Fibroblast of lung (primary cell): Measurements from ENCODE around the gene GCLC. TPM values are rescaled to one million over a fixed set of nuclear protein-coding genes. Genes with fewer than 3 reads are reported as not detected.

ENCODE experiments used
- DNase-seq, 2 donors: peaks; one replicate each; pipeline versions ENCODE4 v3.0.0 to v3.0.0-alpha.2; 2010; ENCODE audit warnings: low read depth in 2 of 2
- H2AFZ ChIP-seq: 2 replicates; pipeline ENCODE4 v1.5.1; 2012; ENCODE audit warnings: low read length, control low read depth, inconsistent platforms
- H3K27ac ChIP-seq: 2 replicates; pipeline ENCODE4 v1.5.1; 2011; ENCODE audit warnings: low read length, control low read depth; ENCODE audit not compliant: insufficient read depth
- H3K27me3 ChIP-seq: 2 replicates; pipeline ENCODE4 v1.5.1; 2011; ENCODE audit warnings: mild to moderate bottlenecking, low read length; ENCODE audit not compliant: control insufficient read depth, insufficient read depth
- H3K36me3 ChIP-seq: 2 replicates; pipeline ENCODE4 v1.5.1; 2011; ENCODE audit warnings: low read length; ENCODE audit not compliant: control insufficient read depth, insufficient read depth
- H3K4me1 ChIP-seq: 2 replicates; pipeline ENCODE4 v1.5.1; 2011; ENCODE audit warnings: low read length; ENCODE audit not compliant: control insufficient read depth, insufficient read depth; ENCODE audit errors: extremely low read depth
- H3K4me2 ChIP-seq: 2 replicates; pipeline ENCODE4 v1.5.1; 2011; ENCODE audit warnings: low read length, control low read depth; ENCODE audit not compliant: insufficient read depth; ENCODE audit errors: extremely low read depth
- H3K4me3 ChIP-seq, 4 experiments: fragments of 200-600 bp in 1 of 4; sonication (generic) in 1 of 4; replicated peaks in 1 of 4; 2 replicates each; pipeline ENCODE4 v1.5.1; 2011 to 2016; ENCODE audit warnings: low read length in 4 of 4, low read depth in 3 of 4, mild to moderate bottlenecking in 3 of 4, control low read depth in 2 of 4, inconsistent platforms in 1 of 4, mixed read lengths in 1 of 4; ENCODE audit not compliant: insufficient read depth in 1 of 4; ENCODE audit errors: control extremely low read depth in 1 of 4
- H3K79me2 ChIP-seq: 2 replicates; pipeline ENCODE4 v1.5.1; 2012; ENCODE audit warnings: mild to moderate bottlenecking, low read length, inconsistent platforms; ENCODE audit not compliant: control insufficient read depth, insufficient read depth
- H3K9ac ChIP-seq: 2 replicates; pipeline ENCODE4 v1.5.1; 2011; ENCODE audit warnings: mild to moderate bottlenecking, low read length, control low read depth; ENCODE audit not compliant: insufficient read depth
- H3K9me3 ChIP-seq: 2 replicates; pipeline ENCODE4 v1.5.1; 2012; ENCODE audit warnings: low read depth, low read length; ENCODE audit not compliant: control insufficient read depth, insufficient read depth
- H4K20me1 ChIP-seq: 2 replicates; pipeline ENCODE4 v1.5.1; 2011; ENCODE audit warnings: low read length; ENCODE audit not compliant: control insufficient read depth, insufficient read depth; ENCODE audit errors: extremely low read depth
- EZH2 ChIP-seq: IDR thresholded peaks from 2 replicates; pipeline ENCODE4 v1.5.1; 2012; ENCODE audit warnings: low read length, control low read depth, mild to moderate bottlenecking; ENCODE audit errors: missing control alignments
- polyA plus RNA-seq, 2 donors: library from polyadenylated mRNA; depleted of rRNA in 1 of 2; stranded (reverse) in 1 of 2; unstranded in 1 of 2; fragments of >200 nt; gene quantifications; 2 replicates each; pipeline ENCODE4 v1.2.1, GENCODE V29; 2011 to 2012; ENCODE audit warnings: missing spikeins in 1 of 2
- total RNA-seq: library from RNA; depleted of rRNA; stranded (reverse); fragments of >200 nt; gene quantifications from 2 replicates; pipeline ENCODE4 v1.2.1, GENCODE V29; 2014
- TF ChIP-seq, protein P1 (sequence below), 2 donors: IDR thresholded peaks in 1 of 2; conservative IDR thresholded peaks in 1 of 2; 1 replicate in 1 of 2; 2 replicates in 1 of 2; pipeline ENCODE4 v1.5.1; 2011 to 2012; ENCODE audit warnings: low read length in 2 of 2, control low read depth in 1 of 2, inconsistent platforms in 1 of 2, low read depth in 1 of 2, mild to moderate bottlenecking in 1 of 2

Gene GCLC
- total and polyA plus RNA-seq, 2 donors (not counting 1 experiment from before 2014, with no cell fraction given), result 16.0 to 31.4 TPM

DNA sequence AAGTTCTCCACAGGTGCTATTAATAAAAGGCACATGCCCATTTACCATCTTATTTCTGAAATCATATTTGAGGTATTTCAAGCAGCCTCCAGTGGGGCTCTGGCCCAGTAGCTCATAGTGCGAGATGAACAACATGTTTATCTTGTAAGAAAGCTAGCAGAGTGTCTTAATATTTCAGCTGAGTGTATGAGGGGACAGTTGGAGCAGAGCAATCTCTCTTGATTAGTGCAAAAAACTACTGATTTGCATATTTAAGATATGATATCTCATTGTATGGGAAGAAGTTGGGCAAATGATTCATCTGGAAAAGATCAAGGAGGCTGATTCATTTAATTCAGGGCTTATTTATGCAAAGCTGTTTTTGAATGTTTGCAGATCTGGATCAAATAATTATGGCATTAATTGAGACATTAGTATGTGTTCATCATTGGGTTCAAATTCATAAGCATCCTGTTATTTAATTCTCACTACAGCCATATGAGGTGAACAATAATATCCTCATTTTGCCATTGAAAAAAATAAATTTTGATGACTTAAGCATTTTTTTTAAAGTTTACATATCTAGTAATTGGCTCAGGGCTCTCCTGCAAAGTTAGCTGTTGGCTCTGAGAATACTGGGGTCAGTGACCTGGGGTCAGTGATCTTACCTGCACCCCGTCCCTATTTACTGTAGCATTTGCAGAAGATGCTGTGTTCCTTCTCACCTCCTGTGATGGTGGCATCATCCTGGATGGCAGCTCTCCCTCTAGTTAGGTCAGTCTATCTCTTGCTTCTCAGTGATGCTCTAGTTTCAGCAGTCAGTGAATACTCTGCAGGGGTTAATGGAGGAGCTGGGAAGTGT, 24.1 kb upstream of the GCLC start:
- Histone ChIP-seq H3K36me3 (no peaks in the 10 kb centered on the region), H3K79me2 (no peaks in the 10 kb centered on the region), H3K27ac (no peak overlapping the region), H2AFZ (no peak overlapping the region), H3K4me1 (no peaks in the 10 kb centered on the region), H3K27me3 (no peaks in the 10 kb centered on the region), H3K4me2 (no peak overlapping the region), H3K4me3 (no peak overlapping the region), H3K9ac (no peak overlapping the region), H4K20me1 (no peaks in the 10 kb centered on the region), H3K9me3 (no peaks in the 10 kb centered on the region)
- DNase-seq, result peak in 1 of 2 donors; percentile 24
- TF ChIP-seq EZH2, result no peak

DNA sequence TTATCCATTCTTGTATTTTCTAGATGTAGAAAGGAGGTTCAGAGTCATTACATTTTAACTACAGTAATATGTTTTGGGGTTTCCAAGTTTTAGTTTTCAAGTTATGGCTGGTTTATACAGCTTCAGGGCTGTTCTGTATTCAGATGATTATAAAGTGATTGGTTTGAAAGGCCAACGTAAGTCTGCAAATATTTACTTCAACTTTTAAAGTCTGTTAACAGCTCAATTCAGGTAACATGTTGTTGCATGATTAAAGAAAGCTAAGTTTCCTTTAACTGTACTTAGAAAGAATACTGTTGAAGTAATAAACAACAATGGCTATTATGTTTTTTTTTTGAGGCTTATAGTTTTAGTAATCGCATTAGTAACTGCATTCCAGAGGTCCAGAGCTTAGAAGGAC, 22.8 kb upstream of the GCLC start:
- Histone ChIP-seq H3K9me3 (no peaks in the 10 kb centered on the region), H3K4me2 (no peak overlapping the region), H3K9ac (no peak overlapping the region), H2AFZ (no peak overlapping the region), H4K20me1 (no peaks in the 10 kb centered on the region), H3K79me2 (no peaks in the 10 kb centered on the region), H3K36me3 (no peaks in the 10 kb centered on the region), H3K27me3 (no peaks in the 10 kb centered on the region), H3K4me1 (no peaks in the 10 kb centered on the region), H3K27ac (no peak overlapping the region), H3K4me3 (no peak overlapping the region)
- no peak for DNase-seq
- TF ChIP-seq, protein P1, sequence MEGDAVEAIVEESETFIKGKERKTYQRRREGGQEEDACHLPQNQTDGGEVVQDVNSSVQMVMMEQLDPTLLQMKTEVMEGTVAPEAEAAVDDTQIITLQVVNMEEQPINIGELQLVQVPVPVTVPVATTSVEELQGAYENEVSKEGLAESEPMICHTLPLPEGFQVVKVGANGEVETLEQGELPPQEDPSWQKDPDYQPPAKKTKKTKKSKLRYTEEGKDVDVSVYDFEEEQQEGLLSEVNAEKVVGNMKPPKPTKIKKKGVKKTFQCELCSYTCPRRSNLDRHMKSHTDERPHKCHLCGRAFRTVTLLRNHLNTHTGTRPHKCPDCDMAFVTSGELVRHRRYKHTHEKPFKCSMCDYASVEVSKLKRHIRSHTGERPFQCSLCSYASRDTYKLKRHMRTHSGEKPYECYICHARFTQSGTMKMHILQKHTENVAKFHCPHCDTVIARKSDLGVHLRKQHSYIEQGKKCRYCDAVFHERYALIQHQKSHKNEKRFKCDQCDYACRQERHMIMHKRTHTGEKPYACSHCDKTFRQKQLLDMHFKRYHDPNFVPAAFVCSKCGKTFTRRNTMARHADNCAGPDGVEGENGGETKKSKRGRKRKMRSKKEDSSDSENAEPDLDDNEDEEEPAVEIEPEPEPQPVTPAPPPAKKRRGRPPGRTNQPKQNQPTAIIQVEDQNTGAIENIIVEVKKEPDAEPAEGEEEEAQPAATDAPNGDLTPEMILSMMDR (conservative IDR thresholded peaks at IDR 0.05 in 1 of 2, IDR thresholded peaks at IDR 0.05 in 1 of 2; ENCODE audit: low read depth in 1 of 2, low read length in 2 of 2), result no peak
- TF ChIP-seq EZH2, result no peak

DNA sequence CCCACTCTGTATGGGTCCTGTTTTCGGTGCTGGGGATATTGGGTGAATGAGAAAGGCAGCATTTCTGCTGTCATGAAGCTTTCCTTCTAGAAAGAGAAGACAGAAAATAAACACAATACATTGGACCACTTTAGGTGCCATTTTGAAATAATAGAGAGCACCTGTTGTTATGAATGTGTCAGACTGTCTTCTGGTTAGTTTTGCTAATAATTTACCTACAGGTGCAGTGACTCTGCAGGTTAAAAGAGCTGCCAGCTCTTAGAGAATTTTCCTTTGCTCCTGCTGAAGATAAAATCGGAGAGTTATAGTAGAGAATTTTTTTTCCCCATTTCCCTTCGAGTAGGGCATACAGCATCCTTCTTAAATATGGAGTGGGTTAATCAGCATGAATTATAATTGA, 21.9 kb upstream of the GCLC start:
- Histone ChIP-seq H4K20me1 (no peaks in the 10 kb centered on the region), H3K36me3 (no peaks in the 10 kb centered on the region)

More for the DNA sequence above, 21.9 kb upstream of the GCLC start:
- Histone ChIP-seq H3K4me1 (no peaks in the 10 kb centered on the region), H3K9me3 (no peaks in the 10 kb centered on the region), H2AFZ (no peak overlapping the region), H3K27ac (no peak overlapping the region), H3K27me3 (no peaks in the 10 kb centered on the region), H3K79me2 (no peaks in the 10 kb centered on the region), H3K4me2 (no peak overlapping the region), H3K4me3 (no peak overlapping the region), H3K9ac (no peak overlapping the region)
- no peak for DNase-seq
- TF ChIP-seq EZH2, result no peak
- TF ChIP-seq, protein P1 (conservative IDR thresholded peaks at IDR 0.05 in 1 of 2, IDR thresholded peaks at IDR 0.05 in 1 of 2; ENCODE audit: low read depth in 1 of 2, low read length in 2 of 2), result no peak
